PC-9 (cell line): ENCODE data around the gene INS.

Experiments used
- CTCF ChIP-seq: fragments of 200-600 bp; sonication (generic); conservative IDR thresholded peaks from 2 replicates; pipeline ENCODE4 v1.6.1; 2017; ENCODE audit warnings: mixed run types, antibody characterized with exemption, mild to moderate bottlenecking, moderate library complexity
- EZH2 ChIP-seq: fragments of 200-600 bp; sonication (generic); IDR thresholded peaks from 2 replicates; pipeline ENCODE4 v1.8.0; 2017; ENCODE audit warnings: antibody characterized with exemption, low read depth

- TF ChIP-seq CTCF (peak; percentile 69), EZH2 (no peak)
Measured at GRCh38 chr11:2166091-2166851, 5.3 kb upstream of the INS start.
